ENCODE data around the gene ALCAM. TPM values are rescaled to one million over a fixed set of nuclear protein-coding genes. Genes with fewer than 3 reads are reported as not detected.

ALCAM gene
- total RNA-seq, 2 experiments from 2014 or later, result 1.6 to 1.9 TPM

- Histone ChIP-seq H3K27ac (ENCODE audit: low read depth in 1 of 2, low read length in 2 of 2) (no peak overlapping the region), H3K9me3 (ENCODE audit: control insufficient read depth in 1 of 2, insufficient read depth in 1 of 2, low read length in 2 of 2) (no peaks in the 10 kb centered on the region), H3K27me3 (ENCODE audit: control insufficient read depth in 1 of 2, insufficient read depth in 2 of 2, low read length in 2 of 2) (no peaks in the 10 kb centered on the region), H3K4me1 (ENCODE audit: insufficient read depth, low read length) (no peaks in the 10 kb centered on the region), H3K4me3 (ENCODE audit: low read length) (no peak overlapping the region), H3K36me3 (ENCODE audit: insufficient read depth, low read length) (no peaks in the 10 kb centered on the region)
- Mint-ChIP-seq H3K4me3 (no peak overlapping the region), H3K27ac (no peak overlapping the region), H3K36me3 (ENCODE audit: low read depth) (no peaks in the 10 kb centered on the region), H3K27me3 (no peaks in the 10 kb centered on the region), H3K4me1 (ENCODE audit: low read depth) (no peaks in the 10 kb centered on the region), H3K9me3 (no peaks in the 10 kb centered on the region)
- DNase-seq (no peak), ATAC-seq (ENCODE audit: poor library complexity) (no peak)
- CTCF ChIA-PET, result no interaction called here
- no peak for TF ChIP-seq CTCF (IDR thresholded peaks at IDR 0.05)
- POLR2A ChIA-PET, result no interaction called here
- intact Hi-C loops (cut with DNase I, micrococcal nuclease), result no loop called here
Measured at GRCh38 chr3:105413343-105413887, 46.7 kb downstream of the ALCAM start.

GRCh38 chr3:105414841-105415240 is 48.1 kb downstream of the ALCAM start:
- ATAC-seq (ENCODE audit: poor library complexity) (no peak), DNase-seq (no peak)
- no peak overlapping the region for H3K27ac ChIP-seq (ENCODE audit: low read depth in 1 of 2, low read length in 2 of 2)
- no peaks in the 10 kb centered on the region for H3K36me3 ChIP-seq (ENCODE audit: insufficient read depth, low read length)
- TF ChIP-seq CTCF (IDR thresholded peaks at IDR 0.05), result no peak
- no peaks in the 10 kb centered on the region for H3K27me3 ChIP-seq (ENCODE audit: control insufficient read depth in 1 of 2, insufficient read depth in 2 of 2, low read length in 2 of 2)
- Mint-ChIP-seq H3K4me1 (ENCODE audit: low read depth) (no peaks in the 10 kb centered on the region), H3K4me3 (no peak overlapping the region), H3K27me3 (no peaks in the 10 kb centered on the region), H3K9me3 (no peaks in the 10 kb centered on the region), H3K27ac (no peak overlapping the region), H3K36me3 (ENCODE audit: low read depth) (no peaks in the 10 kb centered on the region)
- CTCF ChIA-PET, result no interaction called here
- no peaks in the 10 kb centered on the region for H3K9me3 ChIP-seq (ENCODE audit: control insufficient read depth in 1 of 2, insufficient read depth in 1 of 2, low read length in 2 of 2)
- intact Hi-C loops (cut with DNase I, micrococcal nuclease), result no loop called here
- no peak overlapping the region for H3K4me3 ChIP-seq (ENCODE audit: low read length)
- POLR2A ChIA-PET, result no interaction called here
- H3K4me1 ChIP-seq (ENCODE audit: insufficient read depth, low read length), result no peaks in the 10 kb centered on the region

- ChIA-PET POLR2A (no interaction called here), CTCF (interaction anchor here (1.4 kb wide), 1 partner anchor 10 kb away, joined by 4 read pairs; no protein-coding TSS in a partner anchor)
- Mint-ChIP-seq H3K36me3 (ENCODE audit: low read depth) (no peaks in the 10 kb centered on the region), H3K4me3 (no peak overlapping the region), H3K27me3 (no peaks in the 10 kb centered on the region), H3K27ac (no peak overlapping the region), H3K9me3 (no peaks in the 10 kb centered on the region), H3K4me1 (ENCODE audit: low read depth) (no peaks in the 10 kb centered on the region)
- TF ChIP-seq CTCF (IDR thresholded peaks at IDR 0.05), result no peak
- H3K9me3 ChIP-seq (ENCODE audit: control insufficient read depth in 1 of 2, insufficient read depth in 1 of 2, low read length in 2 of 2), result no peaks in the 10 kb centered on the region
- no peaks in the 10 kb centered on the region for H3K36me3 ChIP-seq (ENCODE audit: insufficient read depth, low read length)
- DNase-seq (no peak), ATAC-seq (ENCODE audit: poor library complexity) (no peak)
- H3K4me3 ChIP-seq (ENCODE audit: low read length), result no peak overlapping the region
- H3K4me1 ChIP-seq (ENCODE audit: insufficient read depth, low read length), result no peaks in the 10 kb centered on the region
- H3K27me3 ChIP-seq (ENCODE audit: control insufficient read depth in 1 of 2, insufficient read depth in 2 of 2, low read length in 2 of 2), result no peaks in the 10 kb centered on the region
- intact Hi-C loops (cut with DNase I, micrococcal nuclease), result no loop called here
- H3K27ac ChIP-seq (ENCODE audit: low read depth in 1 of 2, low read length in 2 of 2), result no peak overlapping the region
Measured at GRCh38 chr3:105415951-105416350, 49.2 kb downstream of the ALCAM start.
